Stimulated activated naive CD4-positive, alpha-beta T cell treated with Interleukin-2 at 50 U/mL for 16 hours (primary cell): ENCODE results near the gene TTYH3.
A peak's percentile ranks its signal among the peaks of the same experiment; 100 is the strongest.
"Not testable (repeated sequence)": the region's sequence is repeated elsewhere in the genome, so short reads cannot be mapped to it uniquely, and the experiment has no call there.

ENCODE experiments used
- DNase-seq: peaks from one replicate; lab custom pipeline; 2025; lab: John Stamatoyannopoulos, UW

TTYH3 gene

GRCh38 chr7:2688409-2689342 is 56.9 kb downstream of the TTYH3 start:
- DNase-seq = no peak

DNA sequence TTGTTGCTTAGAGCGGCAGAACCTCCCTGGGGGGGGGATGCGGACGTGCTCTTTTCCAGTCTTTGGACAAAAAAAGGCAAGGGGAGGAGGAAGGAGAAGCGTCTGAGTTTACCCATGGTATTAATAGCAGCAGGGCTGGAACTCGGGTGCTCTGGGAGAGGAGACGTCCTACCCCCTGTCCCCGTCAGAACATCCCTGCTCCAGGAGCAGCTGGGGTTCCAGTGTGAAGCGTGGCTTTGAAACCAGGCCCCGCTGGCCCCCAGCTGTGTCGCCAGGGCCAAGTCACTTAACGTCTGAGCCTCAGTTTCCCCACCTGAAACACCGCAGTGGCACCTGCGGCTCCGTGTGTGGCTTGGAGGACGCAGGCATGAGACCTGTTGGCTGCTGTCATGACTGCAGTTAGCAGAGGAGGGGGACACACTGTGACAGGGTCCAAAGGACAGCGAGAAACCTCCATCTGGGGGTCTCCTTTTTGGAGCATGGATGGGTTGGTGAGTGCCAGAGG is 57.6 kb downstream of the TTYH3 start:
- DNase-seq = no peak

GRCh38 chr7:2689951-2690705 is 58.3 kb downstream of the TTYH3 start:
- DNase-seq = no peak

DNA sequence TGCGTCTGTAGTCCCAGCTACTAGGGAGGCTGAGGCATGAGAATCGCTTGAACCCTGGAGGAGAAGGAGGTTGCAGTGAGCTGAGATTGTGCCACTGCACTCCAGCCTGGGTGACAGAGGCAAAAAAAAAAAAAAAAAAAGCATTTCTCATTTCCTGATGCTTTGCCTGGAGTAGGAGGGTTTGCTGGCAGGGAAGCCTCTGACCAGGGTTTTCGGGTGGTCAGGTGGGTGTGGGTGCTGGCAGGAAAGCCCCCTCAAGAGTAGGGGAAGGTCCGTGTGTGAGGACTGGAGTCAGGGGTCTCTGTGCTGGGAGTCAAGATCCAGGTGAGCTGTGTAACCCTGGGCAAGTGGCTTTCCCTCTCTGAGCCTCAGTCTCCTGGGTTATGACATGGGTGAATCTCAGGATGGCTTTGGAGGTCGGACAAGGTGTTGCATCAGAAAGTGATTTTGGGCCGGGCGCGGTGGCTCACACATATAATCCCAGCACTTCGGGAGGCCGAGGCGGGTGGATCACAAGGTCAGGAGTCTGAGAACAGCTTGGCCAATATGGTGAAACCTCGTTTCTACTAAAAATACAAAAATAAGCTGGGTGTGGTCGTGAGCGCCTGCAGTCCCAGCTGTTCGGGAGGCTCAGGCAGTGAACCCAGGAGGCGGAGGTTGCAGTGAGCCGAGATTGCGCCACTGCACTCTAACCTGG is 59.4 kb downstream of the TTYH3 start:
- DNase-seq = no peak

DNA sequence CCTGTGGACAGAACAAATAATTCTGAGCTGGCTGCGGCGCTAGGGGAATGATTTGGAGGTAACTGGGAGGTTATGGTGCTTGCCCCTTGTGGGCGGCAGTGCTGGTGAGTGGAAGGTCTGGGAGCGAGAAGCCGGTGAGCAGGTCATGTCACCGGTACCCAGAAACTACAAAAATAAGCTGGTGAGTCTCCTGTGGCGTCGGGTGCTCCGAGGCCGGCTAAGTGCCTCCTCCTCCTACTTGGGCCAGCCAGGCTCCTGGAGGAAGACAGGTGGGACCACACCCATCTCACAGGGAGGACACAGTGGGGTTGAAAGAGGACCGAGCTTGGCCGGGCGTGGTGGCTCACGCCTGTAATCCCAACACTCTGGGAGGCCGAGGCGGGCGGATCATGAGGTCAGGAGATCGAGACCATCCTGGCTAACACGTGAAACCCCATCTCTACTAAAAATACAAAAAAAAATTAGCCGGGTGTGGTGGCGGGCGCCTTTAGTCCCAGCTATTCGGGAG is 60.2 kb downstream of the TTYH3 start:
- not testable (repeated sequence) for DNase-seq

DNA sequence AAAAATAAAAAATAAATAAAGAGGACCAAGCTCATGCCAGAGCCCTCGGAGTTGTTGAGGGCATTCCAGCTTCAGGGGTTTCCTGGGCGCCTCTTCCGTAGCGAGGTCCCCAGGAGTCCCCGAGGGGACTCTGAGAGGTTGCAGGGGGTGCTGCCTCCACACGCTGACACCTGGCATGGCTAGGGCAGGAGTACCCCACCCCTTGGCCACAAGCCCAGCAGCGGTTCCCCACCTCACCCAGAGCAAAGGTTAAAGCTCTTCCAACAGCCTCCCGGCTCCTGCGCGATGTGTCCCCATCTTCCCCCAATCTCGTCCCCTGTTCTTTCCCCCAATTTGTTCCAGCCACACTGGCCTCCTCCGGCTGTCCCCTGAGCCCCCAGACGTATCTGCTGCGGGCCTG is 60.8 kb downstream of the TTYH3 start:
- DNase-seq = no peak

- not testable (repeated sequence) for DNase-seq
Observed at GRCh38 chr7:2693420-2694121, 61.8 kb downstream of the TTYH3 start.

GRCh38 chr7:2694122-2694436 is 62.3 kb downstream of the TTYH3 start:
- not testable (repeated sequence) for DNase-seq

- peak; percentile 51 for DNase-seq
Observed at GRCh38 chr7:2698581-2699288, 66.9 kb downstream of the TTYH3 start.

- no peak for DNase-seq
Observed at GRCh38 chr7:2699289-2699620, 67.5 kb downstream of the TTYH3 start.

DNA sequence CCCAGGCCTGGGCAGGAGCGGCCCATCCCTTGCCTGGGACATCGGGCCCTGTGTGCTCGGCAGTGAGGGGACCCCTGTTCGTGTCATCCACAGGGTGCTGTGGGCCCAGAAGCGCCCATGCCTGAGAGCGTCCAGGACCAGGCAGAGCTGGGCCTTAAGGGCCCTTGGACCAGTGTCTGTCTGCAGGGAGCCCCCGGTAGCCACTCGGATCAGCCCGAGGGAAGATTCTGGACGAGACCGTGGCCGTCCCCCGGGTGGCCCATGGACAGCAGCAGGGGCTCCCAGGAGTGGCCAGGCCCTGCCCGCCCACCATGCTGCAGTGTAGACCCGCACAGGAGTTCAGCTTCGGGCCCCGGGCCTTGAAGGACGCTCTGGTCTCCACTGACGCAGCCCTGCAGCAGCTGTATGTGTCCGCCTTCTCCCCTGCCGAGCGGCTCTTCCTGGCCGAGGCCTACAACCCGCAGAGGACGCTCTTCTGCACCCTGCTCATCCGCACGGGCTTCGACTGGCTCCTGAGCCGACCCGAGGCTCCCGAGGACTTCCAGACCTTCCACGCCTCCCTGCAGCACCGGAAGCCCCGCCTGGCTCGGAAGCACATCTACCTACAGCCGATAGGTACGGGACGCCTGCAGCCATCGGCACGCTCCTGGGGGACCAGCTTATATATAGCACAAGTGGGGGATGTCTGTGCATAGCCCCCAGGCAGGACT is 68.5 kb downstream of the TTYH3 start:
- DNase-seq = no peak

GRCh38 chr7:2701424-2701823 is 69.6 kb downstream of the TTYH3 start:
- no peak for DNase-seq

DNA sequence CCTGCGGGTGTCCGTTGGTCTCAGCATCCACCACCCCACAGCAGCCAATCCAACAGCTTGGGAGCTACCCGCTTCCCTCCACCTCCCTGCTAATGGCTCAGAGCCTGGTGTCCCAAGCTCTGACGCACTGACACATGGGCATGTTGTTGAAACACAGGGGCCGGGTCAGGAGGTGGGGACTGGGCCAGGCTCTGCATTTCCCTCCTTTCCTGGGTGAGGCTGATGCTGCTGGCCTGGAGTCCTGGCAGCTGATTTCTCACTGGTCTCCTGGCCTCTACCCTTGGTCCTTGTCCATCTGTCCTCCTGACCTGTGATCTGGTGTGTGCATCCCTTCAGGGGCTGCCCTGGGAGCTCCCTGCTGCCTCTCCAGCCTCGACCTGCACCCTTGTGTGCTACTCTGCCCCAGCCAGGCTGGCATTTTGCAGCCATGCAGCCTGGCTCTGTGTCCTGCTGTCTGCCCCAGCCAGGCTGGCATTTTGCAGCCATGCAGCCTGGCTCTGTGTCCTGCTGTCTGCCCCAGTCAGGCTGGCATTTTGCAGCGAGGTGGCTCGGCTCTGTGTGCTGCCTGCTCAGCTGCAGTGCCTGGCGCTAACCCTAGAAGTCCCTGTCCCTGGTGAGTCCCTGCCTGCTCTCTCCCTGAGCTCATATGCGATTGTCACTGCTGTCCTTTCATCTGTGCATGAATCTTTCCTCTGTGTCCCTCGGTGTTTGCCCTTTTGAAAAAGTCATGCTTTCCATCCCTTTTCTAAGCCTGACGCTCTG is 70.2 kb downstream of the TTYH3 start:
- no peak for DNase-seq

DNA sequence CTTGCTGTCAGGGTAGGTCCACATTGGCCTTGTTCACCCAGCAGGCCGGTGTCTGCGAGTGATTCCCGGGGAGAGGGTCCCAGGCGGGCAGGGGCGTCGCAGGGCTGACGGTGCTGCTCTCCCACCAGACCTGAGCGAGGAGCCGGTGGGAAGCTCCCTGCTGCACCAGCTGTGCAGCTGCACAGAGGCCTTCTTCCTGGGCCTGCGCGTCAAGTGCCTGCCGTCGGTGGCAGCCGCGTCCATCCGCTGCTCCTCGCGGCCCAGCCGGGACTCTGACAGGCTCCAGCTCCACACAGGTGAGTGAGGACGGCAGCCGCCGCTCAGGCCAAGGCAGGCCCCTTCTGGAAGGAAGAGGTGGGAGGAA is 70.8 kb downstream of the TTYH3 start:
- no peak for DNase-seq

DNA sequence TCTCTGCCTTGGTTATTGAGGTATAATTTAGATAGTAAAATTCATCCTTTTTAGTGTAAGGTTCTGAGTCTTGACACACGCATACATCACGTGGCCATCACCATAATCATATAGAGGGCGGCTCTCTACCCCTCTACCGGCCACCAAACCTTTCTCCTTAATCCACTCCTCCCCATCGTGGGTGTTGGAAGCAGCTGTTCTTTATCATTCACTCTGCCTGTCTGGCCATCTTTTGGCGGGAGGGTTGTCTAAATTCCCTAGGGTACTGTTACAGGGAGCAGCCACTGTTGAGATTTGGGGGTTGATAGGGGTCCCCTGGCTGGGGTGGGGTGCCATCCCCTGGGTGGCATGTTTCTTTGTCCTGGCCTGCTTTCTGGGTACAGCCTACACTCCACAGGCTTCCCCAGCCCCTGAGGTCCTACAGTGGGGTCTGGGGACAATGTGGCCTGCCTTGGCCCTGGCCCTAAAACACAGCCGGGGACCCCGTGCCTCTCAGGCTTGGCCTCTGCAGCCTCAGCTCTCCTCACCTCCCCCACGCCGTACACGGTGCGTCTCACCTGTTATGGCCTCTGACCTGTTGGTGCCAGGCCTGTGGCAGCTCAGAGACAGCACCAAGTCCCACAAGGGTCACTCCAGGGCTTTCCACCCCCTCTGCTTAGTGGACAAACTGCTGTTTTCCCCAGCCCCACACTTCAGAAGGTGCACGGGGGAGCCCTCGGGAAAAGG is 73.7 kb downstream of the TTYH3 start:
- no peak for DNase-seq

GRCh38 chr7:2706685-2707126 is 74.9 kb downstream of the TTYH3 start:
- DNase-seq = no peak

DNA sequence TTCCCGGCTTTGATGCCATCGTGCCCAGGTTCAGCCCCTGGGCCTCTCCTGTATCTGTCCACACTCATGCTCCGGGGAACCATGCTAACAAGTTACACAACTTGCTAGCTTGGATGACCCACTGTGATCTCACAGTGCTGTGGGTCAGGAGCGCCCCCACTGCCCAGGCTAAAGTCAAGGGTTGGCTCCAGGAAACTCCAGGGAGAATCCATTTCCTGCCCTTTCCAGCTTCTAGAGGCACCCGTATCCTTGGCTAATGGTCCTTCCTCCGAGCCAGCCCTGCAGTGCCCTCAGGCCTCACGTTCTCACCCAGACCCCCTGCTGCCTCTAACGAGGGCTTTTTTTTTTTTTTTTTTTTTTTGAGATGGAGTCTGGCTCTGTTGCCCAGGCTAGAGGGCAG is 75.7 kb downstream of the TTYH3 start:
- no peak for DNase-seq

GRCh38 chr7:2708041-2708440 is 76.3 kb downstream of the TTYH3 start:
- no peak for DNase-seq
